HFF-Myc (cell line): ENCODE data around the gene KCNT2.

Experiments used
- DNase-seq: peaks from one replicate; pipeline ENCODE4 v3.0.0-alpha.2; 2011; ENCODE audit warnings: low read depth; ENCODE audit errors: extremely low read depth
- H3K4me3 ChIP-seq: replicated peaks from 2 replicates; pipeline ENCODE4 v1.5.1; 2011; ENCODE audit warnings: low read depth, mild to moderate bottlenecking, control low read depth, low read length
- TF ChIP-seq, protein P1 (sequence below): IDR thresholded peaks from 2 replicates; pipeline ENCODE4 v1.5.1; 2012; ENCODE audit warnings: mild to moderate bottlenecking, low read depth, low read length, control low read depth; ENCODE audit errors: missing control alignments

The KCNT2 gene

DNA sequence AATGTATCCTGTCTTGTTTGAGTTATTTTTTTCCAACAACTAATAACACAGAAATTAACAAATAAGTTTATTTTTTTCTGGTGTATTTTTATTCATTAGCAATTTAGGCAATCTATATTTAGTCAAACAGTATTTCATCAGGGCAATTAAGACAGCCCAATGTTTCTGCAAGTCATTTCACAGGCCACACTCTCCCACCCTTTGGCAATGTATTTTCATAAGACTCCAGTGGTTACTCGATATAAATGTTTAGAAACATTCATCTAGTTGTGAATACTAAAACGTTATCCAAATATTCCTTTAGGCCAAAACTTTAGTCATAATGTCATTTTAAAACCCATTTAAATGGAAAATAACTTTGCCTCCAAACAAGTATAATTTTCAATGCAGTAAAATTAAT, 142.1 kb downstream of the KCNT2 start:
- no peak overlapping the region for H3K4me3 ChIP-seq
- TF ChIP-seq, protein P1, sequence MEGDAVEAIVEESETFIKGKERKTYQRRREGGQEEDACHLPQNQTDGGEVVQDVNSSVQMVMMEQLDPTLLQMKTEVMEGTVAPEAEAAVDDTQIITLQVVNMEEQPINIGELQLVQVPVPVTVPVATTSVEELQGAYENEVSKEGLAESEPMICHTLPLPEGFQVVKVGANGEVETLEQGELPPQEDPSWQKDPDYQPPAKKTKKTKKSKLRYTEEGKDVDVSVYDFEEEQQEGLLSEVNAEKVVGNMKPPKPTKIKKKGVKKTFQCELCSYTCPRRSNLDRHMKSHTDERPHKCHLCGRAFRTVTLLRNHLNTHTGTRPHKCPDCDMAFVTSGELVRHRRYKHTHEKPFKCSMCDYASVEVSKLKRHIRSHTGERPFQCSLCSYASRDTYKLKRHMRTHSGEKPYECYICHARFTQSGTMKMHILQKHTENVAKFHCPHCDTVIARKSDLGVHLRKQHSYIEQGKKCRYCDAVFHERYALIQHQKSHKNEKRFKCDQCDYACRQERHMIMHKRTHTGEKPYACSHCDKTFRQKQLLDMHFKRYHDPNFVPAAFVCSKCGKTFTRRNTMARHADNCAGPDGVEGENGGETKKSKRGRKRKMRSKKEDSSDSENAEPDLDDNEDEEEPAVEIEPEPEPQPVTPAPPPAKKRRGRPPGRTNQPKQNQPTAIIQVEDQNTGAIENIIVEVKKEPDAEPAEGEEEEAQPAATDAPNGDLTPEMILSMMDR, result no peak
- DNase-seq, result no peak

GRCh38 chr1:196464480-196464941, 143.7 kb downstream of the KCNT2 start:
- peak; percentile 6 for DNase-seq

GRCh38 chr1:196462086-196462485, 146.2 kb downstream of the KCNT2 start:
- H3K4me3 ChIP-seq, result no peak overlapping the region
- DNase-seq, result no peak
- TF ChIP-seq, protein P1, result no peak

More at GRCh38 chr1:196464480-196464941, 143.7 kb downstream of the KCNT2 start:
- no peak overlapping the region for H3K4me3 ChIP-seq
- TF ChIP-seq, protein P1, result no peak

DNA sequence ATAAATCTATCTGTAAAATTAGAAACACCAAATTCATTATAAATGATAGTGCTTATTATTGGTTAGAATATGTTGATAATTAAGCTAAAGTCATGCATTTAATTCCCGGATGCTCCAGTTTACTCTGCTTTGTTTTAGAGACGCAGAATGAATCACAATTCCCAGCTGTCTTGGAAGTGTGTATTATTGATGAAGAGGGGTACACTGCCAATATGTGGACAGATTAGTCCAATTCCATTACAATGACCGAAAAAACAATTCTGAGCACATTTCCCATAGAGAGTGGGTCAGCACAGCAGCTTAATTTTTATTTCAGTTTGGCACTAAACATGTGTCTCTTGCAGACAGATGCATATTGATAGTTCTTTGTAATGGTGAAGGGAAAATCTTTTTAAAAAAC, 146.7 kb downstream of the KCNT2 start:
- H3K4me3 ChIP-seq, result no peak overlapping the region
- TF ChIP-seq, protein P1, result no peak

GRCh38 chr1:196459383-196459782, 148.9 kb downstream of the KCNT2 start:
- TF ChIP-seq, protein P1, result no peak
- DNase-seq, result no peak
- H3K4me3 ChIP-seq, result no peak overlapping the region

More for the DNA sequence above, 146.7 kb downstream of the KCNT2 start:
- DNase-seq, result no peak

GRCh38 chr1:196454792-196455191, 153.4 kb downstream of the KCNT2 start:
- no peak for DNase-seq
- no peak overlapping the region for H3K4me3 ChIP-seq
- TF ChIP-seq, protein P1, result no peak

GRCh38 chr1:196451103-196451502, 157.1 kb downstream of the KCNT2 start:
- no peak for DNase-seq
- TF ChIP-seq, protein P1, result no peak
- H3K4me3 ChIP-seq, result no peak overlapping the region
